ENCODE results near the gene LRRC47. TPM values are rescaled to one million over a fixed set of nuclear protein-coding genes. Genes with fewer than 3 reads are reported as not detected.

Gene LRRC47
- total and polyA plus RNA-seq, 2 of the 13 experiments (the other 11 are each of a cell fraction or from before 2014, with no cell fraction given): 18.3 to 52.5 TPM

GRCh38 chr1:3774276-3774945, 21.9 kb downstream of the LRRC47 start (continued):
- TF ChIP-seq NR2F6 (IDR thresholded peaks at IDR 0.05) (peak; percentile 42; the same call in 1 of the 2 replicates), NR2F6 (CRISPR knock-in tag; IDR thresholded peaks at IDR 0.05) (no peak), ZNF20 (CRISPR knock-in tag; IDR thresholded peaks at IDR 0.05) (no peak), ZNF160 (CRISPR knock-in tag; IDR thresholded peaks at IDR 0.05) (no peak), REST (IDR thresholded peaks at IDR 0.05; ENCODE audit: borderline replicate concordance in 1 of 2, low read depth in 1 of 2, low read length in 2 of 2) (no peak), STAT6 (CRISPR knock-in tag; IDR thresholded peaks at IDR 0.05; ENCODE audit: borderline replicate concordance) (no peak), ZFX (CRISPR knock-in tag; IDR thresholded peaks at IDR 0.05; ENCODE audit: low read depth) (no peak), ZBED4 (CRISPR knock-in tag; IDR thresholded peaks at IDR 0.05; ENCODE audit: borderline replicate concordance) (no peak), RCOR2 (CRISPR knock-in tag; IDR thresholded peaks at IDR 0.05) (no peak), PCBP2 (optimal IDR thresholded peaks at IDR 0.05; ENCODE audit: low read depth, low read length, poor library complexity, severe bottlenecking) (no peak), RAD51 (IDR thresholded peaks at IDR 0.05; ENCODE audit: borderline replicate concordance) (no peak), PAX8 (CRISPR knock-in tag; IDR thresholded peaks at IDR 0.05; ENCODE audit: borderline replicate concordance) (no peak), ZNF629 (CRISPR knock-in tag; conservative IDR thresholded peaks at IDR 0.05) (no peak), ZNF564 (CRISPR knock-in tag; IDR thresholded peaks at IDR 0.05) (no peak)
